ENCODE measurements around the gene MARK4.

DNA sequence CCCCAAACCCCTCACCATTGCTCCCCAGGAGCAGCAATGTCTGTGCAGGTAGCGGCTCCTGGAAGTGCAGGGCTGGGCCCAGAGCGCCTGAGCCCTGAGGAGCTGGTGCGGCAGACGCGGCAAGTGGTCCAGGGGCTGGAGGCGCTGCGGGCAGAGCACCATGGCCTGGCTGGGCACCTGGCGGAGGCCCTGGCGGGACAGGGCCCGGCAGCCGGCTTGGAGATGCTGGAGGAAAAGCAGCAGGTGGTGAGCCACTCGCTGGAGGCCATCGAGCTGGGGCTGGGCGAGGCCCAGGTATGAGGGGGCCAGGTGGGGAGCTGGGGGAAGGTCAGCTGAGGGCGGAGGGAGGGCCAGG lies 94.4 kb downstream of the MARK4 start:
- TF ChIP-seq, protein P1, sequence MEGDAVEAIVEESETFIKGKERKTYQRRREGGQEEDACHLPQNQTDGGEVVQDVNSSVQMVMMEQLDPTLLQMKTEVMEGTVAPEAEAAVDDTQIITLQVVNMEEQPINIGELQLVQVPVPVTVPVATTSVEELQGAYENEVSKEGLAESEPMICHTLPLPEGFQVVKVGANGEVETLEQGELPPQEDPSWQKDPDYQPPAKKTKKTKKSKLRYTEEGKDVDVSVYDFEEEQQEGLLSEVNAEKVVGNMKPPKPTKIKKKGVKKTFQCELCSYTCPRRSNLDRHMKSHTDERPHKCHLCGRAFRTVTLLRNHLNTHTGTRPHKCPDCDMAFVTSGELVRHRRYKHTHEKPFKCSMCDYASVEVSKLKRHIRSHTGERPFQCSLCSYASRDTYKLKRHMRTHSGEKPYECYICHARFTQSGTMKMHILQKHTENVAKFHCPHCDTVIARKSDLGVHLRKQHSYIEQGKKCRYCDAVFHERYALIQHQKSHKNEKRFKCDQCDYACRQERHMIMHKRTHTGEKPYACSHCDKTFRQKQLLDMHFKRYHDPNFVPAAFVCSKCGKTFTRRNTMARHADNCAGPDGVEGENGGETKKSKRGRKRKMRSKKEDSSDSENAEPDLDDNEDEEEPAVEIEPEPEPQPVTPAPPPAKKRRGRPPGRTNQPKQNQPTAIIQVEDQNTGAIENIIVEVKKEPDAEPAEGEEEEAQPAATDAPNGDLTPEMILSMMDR (IDR thresholded peaks at IDR 0.05; ENCODE audit: low read depth, low read length, missing input control): no peak
- no peak for TF ChIP-seq YY1 (IDR thresholded peaks at IDR 0.05)
- TF ChIP-seq, protein P2, sequence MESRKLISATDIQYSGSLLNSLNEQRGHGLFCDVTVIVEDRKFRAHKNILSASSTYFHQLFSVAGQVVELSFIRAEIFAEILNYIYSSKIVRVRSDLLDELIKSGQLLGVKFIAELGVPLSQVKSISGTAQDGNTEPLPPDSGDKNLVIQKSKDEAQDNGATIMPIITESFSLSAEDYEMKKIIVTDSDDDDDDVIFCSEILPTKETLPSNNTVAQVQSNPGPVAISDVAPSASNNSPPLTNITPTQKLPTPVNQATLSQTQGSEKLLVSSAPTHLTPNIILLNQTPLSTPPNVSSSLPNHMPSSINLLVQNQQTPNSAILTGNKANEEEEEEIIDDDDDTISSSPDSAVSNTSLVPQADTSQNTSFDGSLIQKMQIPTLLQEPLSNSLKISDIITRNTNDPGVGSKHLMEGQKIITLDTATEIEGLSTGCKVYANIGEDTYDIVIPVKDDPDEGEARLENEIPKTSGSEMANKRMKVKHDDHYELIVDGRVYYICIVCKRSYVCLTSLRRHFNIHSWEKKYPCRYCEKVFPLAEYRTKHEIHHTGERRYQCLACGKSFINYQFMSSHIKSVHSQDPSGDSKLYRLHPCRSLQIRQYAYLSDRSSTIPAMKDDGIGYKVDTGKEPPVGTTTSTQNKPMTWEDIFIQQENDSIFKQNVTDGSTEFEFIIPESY (IDR thresholded peaks at IDR 0.05): no peak
- TF ChIP-seq, protein P3, sequence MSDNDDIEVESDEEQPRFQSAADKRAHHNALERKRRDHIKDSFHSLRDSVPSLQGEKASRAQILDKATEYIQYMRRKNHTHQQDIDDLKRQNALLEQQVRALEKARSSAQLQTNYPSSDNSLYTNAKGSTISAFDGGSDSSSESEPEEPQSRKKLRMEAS (IDR thresholded peaks at IDR 0.05): no peak
- no peak for TF ChIP-seq RAD21 (IDR thresholded peaks at IDR 0.05)
- TF ChIP-seq, protein P4, sequence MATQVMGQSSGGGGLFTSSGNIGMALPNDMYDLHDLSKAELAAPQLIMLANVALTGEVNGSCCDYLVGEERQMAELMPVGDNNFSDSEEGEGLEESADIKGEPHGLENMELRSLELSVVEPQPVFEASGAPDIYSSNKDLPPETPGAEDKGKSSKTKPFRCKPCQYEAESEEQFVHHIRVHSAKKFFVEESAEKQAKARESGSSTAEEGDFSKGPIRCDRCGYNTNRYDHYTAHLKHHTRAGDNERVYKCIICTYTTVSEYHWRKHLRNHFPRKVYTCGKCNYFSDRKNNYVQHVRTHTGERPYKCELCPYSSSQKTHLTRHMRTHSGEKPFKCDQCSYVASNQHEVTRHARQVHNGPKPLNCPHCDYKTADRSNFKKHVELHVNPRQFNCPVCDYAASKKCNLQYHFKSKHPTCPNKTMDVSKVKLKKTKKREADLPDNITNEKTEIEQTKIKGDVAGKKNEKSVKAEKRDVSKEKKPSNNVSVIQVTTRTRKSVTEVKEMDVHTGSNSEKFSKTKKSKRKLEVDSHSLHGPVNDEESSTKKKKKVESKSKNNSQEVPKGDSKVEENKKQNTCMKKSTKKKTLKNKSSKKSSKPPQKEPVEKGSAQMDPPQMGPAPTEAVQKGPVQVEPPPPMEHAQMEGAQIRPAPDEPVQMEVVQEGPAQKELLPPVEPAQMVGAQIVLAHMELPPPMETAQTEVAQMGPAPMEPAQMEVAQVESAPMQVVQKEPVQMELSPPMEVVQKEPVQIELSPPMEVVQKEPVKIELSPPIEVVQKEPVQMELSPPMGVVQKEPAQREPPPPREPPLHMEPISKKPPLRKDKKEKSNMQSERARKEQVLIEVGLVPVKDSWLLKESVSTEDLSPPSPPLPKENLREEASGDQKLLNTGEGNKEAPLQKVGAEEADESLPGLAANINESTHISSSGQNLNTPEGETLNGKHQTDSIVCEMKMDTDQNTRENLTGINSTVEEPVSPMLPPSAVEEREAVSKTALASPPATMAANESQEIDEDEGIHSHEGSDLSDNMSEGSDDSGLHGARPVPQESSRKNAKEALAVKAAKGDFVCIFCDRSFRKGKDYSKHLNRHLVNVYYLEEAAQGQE (IDR thresholded peaks at IDR 0.05): no peak
- TF ChIP-seq TAF1 (conservative IDR thresholded peaks at IDR 0.05): no peak
- TF ChIP-seq EGR1 (IDR thresholded peaks at IDR 0.05; ENCODE audit: low read depth in 2 of 2): no peak

Data from liver (tissue), 3 donors.